ENCODE results near the gene RASSF5.

RASSF5 gene

GRCh38 chr1:206518743-206519142 lies 11.4 kb downstream of the RASSF5 start:
- no peak for DNase-seq

GRCh38 chr1:206521127-206521526 lies 13.8 kb downstream of the RASSF5 start:
- no peak for DNase-seq

- DNase-seq = no peak
Observed at GRCh38 chr1:206521694-206522402, 14.5 kb downstream of the RASSF5 start.

- no peak for DNase-seq
Observed at GRCh38 chr1:206524739-206525364, 17.5 kb downstream of the RASSF5 start.

- DNase-seq = no peak
Observed at GRCh38 chr1:206526064-206526911, 19.0 kb downstream of the RASSF5 start.

- DNase-seq = no peak
Observed at GRCh38 chr1:206529425-206529824, 22.1 kb downstream of the RASSF5 start.

GRCh38 chr1:206532368-206532767 lies 25.0 kb downstream of the RASSF5 start:
- no peak for DNase-seq

GRCh38 chr1:206534552-206534951 lies 27.2 kb downstream of the RASSF5 start:
- no peak for DNase-seq

- DNase-seq = no peak
Observed at GRCh38 chr1:206535853-206536188, 28.5 kb downstream of the RASSF5 start.

- DNase-seq = no peak
Observed at GRCh38 chr1:206537141-206537540, 29.8 kb downstream of the RASSF5 start.

- DNase-seq = no peak
Observed at GRCh38 chr1:206538086-206538770, 30.9 kb downstream of the RASSF5 start.

GRCh38 chr1:206538901-206539640 lies 31.7 kb downstream of the RASSF5 start:
- DNase-seq = no peak

GRCh38 chr1:206540044-206540780 lies 32.9 kb downstream of the RASSF5 start:
- DNase-seq = no peak

GRCh38 chr1:206541236-206541833 lies 34.0 kb downstream of the RASSF5 start:
- no peak for DNase-seq

GRCh38 chr1:206544562-206545257 lies 37.4 kb downstream of the RASSF5 start:
- DNase-seq = peak; percentile 80

GRCh38 chr1:206545351-206545750 lies 38.0 kb downstream of the RASSF5 start:
- no peak for DNase-seq

GRCh38 chr1:206547104-206547503 lies 39.8 kb downstream of the RASSF5 start:
- DNase-seq = no peak

- no peak for DNase-seq
Observed at GRCh38 chr1:206550446-206550845, 43.1 kb downstream of the RASSF5 start.

GRCh38 chr1:206551296-206551985 lies 44.1 kb downstream of the RASSF5 start:
- no peak for DNase-seq

- peak; percentile 69 for DNase-seq
Observed at GRCh38 chr1:206551986-206552326, 44.6 kb downstream of the RASSF5 start.

All from activated naive CD4-positive, alpha-beta T cell treated with anti-CD3 and anti-CD28 coated beads, Interleukin-2, amount 50 U/mL, for 16 hours (primary cell).